Measurements from ENCODE around the gene DCAF17. TPM values are rescaled to one million over a fixed set of nuclear protein-coding genes. Genes with fewer than 3 reads are reported as not detected.

Gene DCAF17
- total RNA-seq, 1 donor from 2014 or later, result 8.0 TPM

DNA sequence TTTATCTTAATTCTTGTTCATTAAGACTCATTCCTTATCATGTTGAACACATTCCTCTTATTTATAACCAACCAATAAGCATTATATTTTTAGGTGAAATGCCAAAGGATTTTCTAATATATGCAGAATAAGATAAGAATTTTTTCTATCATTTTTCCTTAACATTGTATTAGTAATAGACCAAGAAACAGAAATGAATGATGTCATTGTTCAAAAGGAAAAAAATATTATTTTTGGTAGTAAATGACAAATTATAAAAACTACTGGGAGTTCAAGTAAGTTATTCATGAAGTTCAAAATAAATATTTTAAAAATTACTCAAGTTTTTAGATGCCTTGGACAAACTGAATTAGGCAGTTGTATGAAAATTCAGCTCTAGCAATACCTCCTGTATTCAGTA is 25.5 kb downstream of the DCAF17 start:
- DNase-seq (ENCODE audit: low read depth), result no peak
- no peak for TF ChIP-seq CTCF (conservative IDR thresholded peaks at IDR 0.05; ENCODE audit: low read depth, low read length)
- H3K4me3 ChIP-seq (ENCODE audit: low read depth, low read length), result no peak overlapping the region

- TF ChIP-seq CTCF (conservative IDR thresholded peaks at IDR 0.05; ENCODE audit: low read depth, low read length), result no peak
- no peak overlapping the region for H3K4me3 ChIP-seq (ENCODE audit: low read depth, low read length)
- no peak for DNase-seq (ENCODE audit: low read depth)
Observed at GRCh38 chr2:171460537-171460936, 26.5 kb downstream of the DCAF17 start.

DNA sequence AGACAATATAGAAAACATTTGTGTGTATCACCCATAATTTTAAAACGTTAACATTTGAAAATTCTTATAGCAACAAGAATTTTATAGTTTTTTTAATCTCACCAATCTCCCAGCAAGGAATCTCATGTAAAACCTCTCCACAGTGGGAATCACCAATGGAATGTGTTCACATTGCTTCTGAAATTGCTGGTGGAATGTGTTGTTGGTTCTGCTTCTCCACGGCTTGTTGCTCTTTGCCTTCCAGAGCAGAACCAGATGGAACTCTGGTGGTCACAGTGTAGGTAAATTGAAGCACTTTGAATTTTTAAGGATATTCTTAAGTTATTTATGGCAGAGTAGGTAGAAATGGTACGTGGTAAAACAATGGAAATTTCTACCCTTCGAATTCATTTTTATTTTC is 35.1 kb downstream of the DCAF17 start:
- DNase-seq (ENCODE audit: low read depth), result no peak
- no peak overlapping the region for H3K4me3 ChIP-seq (ENCODE audit: low read depth, low read length)
- TF ChIP-seq CTCF (conservative IDR thresholded peaks at IDR 0.05; ENCODE audit: low read depth, low read length), result no peak

DNA sequence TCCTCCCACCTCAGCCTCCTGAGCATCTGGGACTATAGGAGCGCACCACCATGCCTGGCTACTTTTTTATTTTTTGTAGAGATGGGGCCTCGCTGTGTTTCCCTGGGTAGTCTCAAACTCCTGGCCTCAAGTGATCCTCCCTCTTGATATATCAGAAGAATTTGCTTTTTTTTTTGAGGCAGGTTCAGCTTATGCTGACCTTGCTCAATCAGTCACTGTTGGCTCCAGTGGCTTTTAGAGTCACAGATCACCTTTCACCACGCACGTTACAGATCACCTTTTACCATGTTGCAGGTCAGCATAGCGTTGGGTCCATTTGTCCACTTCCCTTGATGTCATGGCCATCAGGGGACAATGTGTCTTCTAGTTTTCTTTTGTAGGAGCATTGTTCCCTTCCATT is 36.1 kb downstream of the DCAF17 start:
- no peak for DNase-seq (ENCODE audit: low read depth)
- no peak overlapping the region for H3K4me3 ChIP-seq (ENCODE audit: low read depth, low read length)
- TF ChIP-seq CTCF (conservative IDR thresholded peaks at IDR 0.05; ENCODE audit: low read depth, low read length), result no peak

DNA sequence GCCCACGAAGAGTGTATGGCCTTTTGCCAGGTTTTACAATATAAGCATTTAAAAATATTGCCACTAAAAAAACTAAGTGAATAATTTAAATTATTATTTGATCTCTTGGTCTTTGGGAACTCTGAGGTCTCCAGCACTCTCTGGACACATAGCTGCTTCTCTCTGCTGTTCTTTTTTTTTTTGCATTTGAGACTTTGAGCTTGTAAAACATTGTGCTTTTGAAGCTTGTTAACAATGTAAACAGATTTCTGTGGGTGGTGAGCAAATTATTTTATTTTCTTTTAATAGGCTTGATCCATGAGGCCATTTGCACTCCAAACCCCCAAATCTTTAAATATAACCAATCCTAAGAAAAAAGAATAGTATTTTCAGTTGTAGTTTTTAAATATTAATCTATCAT is 42.0 kb downstream of the DCAF17 start:
- H3K4me3 ChIP-seq (ENCODE audit: low read depth, low read length), result no peak overlapping the region
- TF ChIP-seq CTCF (conservative IDR thresholded peaks at IDR 0.05; ENCODE audit: low read depth, low read length), result no peak
- no peak for DNase-seq (ENCODE audit: low read depth)

- no peak for DNase-seq (ENCODE audit: low read depth)
- H3K4me3 ChIP-seq (ENCODE audit: low read depth, low read length), result no peak overlapping the region
- no peak for TF ChIP-seq CTCF (conservative IDR thresholded peaks at IDR 0.05; ENCODE audit: low read depth, low read length)
Observed at GRCh38 chr2:171478345-171478744, 44.3 kb downstream of the DCAF17 start.

- H3K4me3 ChIP-seq (ENCODE audit: low read depth, low read length), result no peak overlapping the region
- TF ChIP-seq CTCF (conservative IDR thresholded peaks at IDR 0.05; ENCODE audit: low read depth, low read length), result no peak
- no peak for DNase-seq (ENCODE audit: low read depth)
Observed at GRCh38 chr2:171479154-171479814, 45.3 kb downstream of the DCAF17 start.

Data from epithelial cell of proximal tubule (primary cell).